HL-60 (cell line): Measurements from ENCODE around the gene ZNF280B.

Source experiments
- CTCF ChIP-seq: IDR thresholded peaks from one replicate; pipeline ENCODE4 v1.5.1; 2011; ENCODE audit warnings: low read length, control low read depth, inconsistent platforms; ENCODE audit not compliant: insufficient read depth
- POLR2AphosphoS5 ChIP-seq: IDR thresholded peaks from 2 replicates; pipeline ENCODE4 v1.6.1; 2012; ENCODE audit warnings: low read depth
- REST ChIP-seq: IDR thresholded peaks from 2 replicates; pipeline ENCODE4 v1.6.1; 2012; ENCODE audit warnings: low read depth; ENCODE audit not compliant: insufficient replicate concordance

- TF ChIP-seq CTCF (no peak), POLR2AphosphoS5 (no peak), REST (no peak)
Measured at GRCh38 chr22:22507743-22508273, 734 bp downstream of the ZNF280B start.
